NT2/D1 (cell line): ENCODE results near the gene FBXO5.

Experiments
- SUZ12 ChIP-seq: IDR thresholded peaks from 2 replicates; pipeline ENCODE4 v1.6.1; 2011; ENCODE audit not compliant: insufficient read length, insufficient read depth; ENCODE audit errors: extremely low read depth
- YY1 ChIP-seq: IDR thresholded peaks from 2 replicates; pipeline ENCODE4 v1.6.1; 2011; ENCODE audit not compliant: insufficient read length, insufficient read depth
- ZNF274 ChIP-seq: IDR thresholded peaks from 2 replicates; pipeline ENCODE4 v1.6.1; 2011; ENCODE audit warnings: mild to moderate bottlenecking, low read depth, low read length

DNA sequence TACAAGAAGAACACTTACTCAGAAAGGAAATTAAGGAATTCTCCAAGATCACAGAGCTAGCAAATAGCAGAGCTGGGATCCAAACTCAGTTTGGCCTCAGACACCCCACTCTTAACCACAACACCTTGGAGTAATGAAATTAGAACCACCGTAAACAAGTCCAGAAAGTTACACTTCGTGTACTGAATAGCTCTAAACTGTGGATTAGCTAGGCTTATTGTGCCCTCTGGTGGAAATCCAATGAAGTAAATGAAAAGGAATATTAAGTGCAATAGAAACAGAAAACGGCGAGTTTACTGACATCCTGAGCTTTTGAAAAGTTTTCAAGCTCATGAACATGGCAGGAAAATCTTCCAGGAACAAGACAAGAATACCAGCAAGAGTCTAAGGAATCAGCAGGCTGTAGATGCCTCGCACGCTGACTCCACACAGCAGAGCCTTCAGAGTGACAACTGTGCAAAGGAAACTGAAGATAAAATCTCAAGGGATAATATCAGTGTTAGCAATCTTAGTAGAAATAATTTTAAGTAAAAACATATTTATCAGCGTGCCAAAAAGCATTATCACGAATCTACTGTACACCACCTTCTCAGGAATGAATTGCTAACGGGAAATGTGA is 34.6 kb downstream of the FBXO5 start:
- TF ChIP-seq YY1 (no peak), ZNF274 (no peak), SUZ12 (no peak)
